Upper lobe of left lung (tissue), 6 donors: Measurements from ENCODE around the gene RIOX2. TPM values are rescaled to one million over a fixed set of nuclear protein-coding genes. Genes with fewer than 3 reads are reported as not detected.

Experiments
- ATAC-seq, 2 donors: fragments of 200-7000 bp; cut with Tn5 transposase; one replicate each; pipeline ENCODE4 v1.9.1; 2022; ENCODE audit warnings: mild to moderate bottlenecking in 2 of 2, moderate library complexity in 2 of 2; ENCODE audit not compliant: low FRiP score in 2 of 2
- DNase-seq, 2 donors: peaks; one replicate each; pipeline ENCODE4 v3.0.0-alpha.2; 2019 to 2020
- H3K27ac ChIP-seq, 4 donors: fragments of 200-600 bp; sonication (generic); one replicate each; pipeline ENCODE4 v1.5.1; 2016 to 2019
- H3K27me3 ChIP-seq, 4 donors: fragments of 200-600 bp; sonication (generic); one replicate each; pipeline ENCODE4 v1.5.1; 2017 to 2019
- H3K36me3 ChIP-seq, 4 donors: fragments of 200-600 bp; sonication (generic); one replicate each; pipeline ENCODE4 v1.5.1; 2016 to 2019
- H3K4me1 ChIP-seq, 4 donors: fragments of 200-600 bp; sonication (generic); one replicate each; pipeline ENCODE4 v1.5.1; 2018 to 2019
- H3K4me3 ChIP-seq, 4 donors: fragments of 200-600 bp; sonication (generic); one replicate each; pipeline ENCODE4 v1.5.1; 2017 to 2019; ENCODE audit warnings: mild to moderate bottlenecking in 2 of 4, moderate library complexity in 1 of 4
- H3K9me3 ChIP-seq, 4 donors: fragments of 200-600 bp; sonication (generic); one replicate each; pipeline ENCODE4 v1.5.1; 2018 to 2019
- EP300 ChIP-seq, 4 donors: sonication (generic); formaldehyde crosslinking; IDR thresholded peaks; one replicate each; pipeline ENCODE4 v1.5.1; 2017; ENCODE audit warnings: antibody characterized with exemption in 4 of 4, control low read depth in 2 of 4
- POLR2A ChIP-seq, 4 donors: fragments of 450-650 bp; IDR thresholded peaks; one replicate each; pipeline ENCODE4 v1.5.1; 2016 to 2017; ENCODE audit warnings: antibody characterized with exemption in 4 of 4, mild to moderate bottlenecking in 2 of 4
- POLR2AphosphoS5 ChIP-seq, 2 donors: sonication (generic); formaldehyde crosslinking; IDR thresholded peaks; one replicate each; pipeline ENCODE4 v1.5.1; 2017; ENCODE audit warnings: antibody characterized with exemption in 2 of 2
- WGBS, 2 donors: methylation state at CpG; one replicate each; pipeline ENCODE4 v1.1.5; 2017 to 2018; 5-methylcytosine and 5-hydroxymethylcytosine counted together
- total RNA-seq, 6 donors: library from RNA; depleted of rRNA in 4 of 6; stranded (reverse); fragments of >200 nt in 4 of 6; gene quantifications; one replicate each; pipeline versions ENCODE4 v1.1.0 to v1.2.1, GENCODE V29; 2016 to 2021
- TF ChIP-seq, protein P1 (sequence below), 6 experiments: fragments of 450-650 bp in 4 of 6; fragments of 200-600 bp in 2 of 6; sonication (generic) in 2 of 6; IDR thresholded peaks; one replicate each; pipeline ENCODE4 v1.5.1; 2016 to 2019; ENCODE audit warnings: antibody characterized with exemption in 6 of 6
- donor health status: DM: no; HTN: no; CAD: no; lungs with moderate emphysema.
- donor health status: DM: no; HTN: yes; CAD: no; lungs with severe emphysema.

RIOX2 gene
- total RNA-seq, 6 donors from 2014 or later = 15.9 to 33.9 (median 21.4) TPM

DNA sequence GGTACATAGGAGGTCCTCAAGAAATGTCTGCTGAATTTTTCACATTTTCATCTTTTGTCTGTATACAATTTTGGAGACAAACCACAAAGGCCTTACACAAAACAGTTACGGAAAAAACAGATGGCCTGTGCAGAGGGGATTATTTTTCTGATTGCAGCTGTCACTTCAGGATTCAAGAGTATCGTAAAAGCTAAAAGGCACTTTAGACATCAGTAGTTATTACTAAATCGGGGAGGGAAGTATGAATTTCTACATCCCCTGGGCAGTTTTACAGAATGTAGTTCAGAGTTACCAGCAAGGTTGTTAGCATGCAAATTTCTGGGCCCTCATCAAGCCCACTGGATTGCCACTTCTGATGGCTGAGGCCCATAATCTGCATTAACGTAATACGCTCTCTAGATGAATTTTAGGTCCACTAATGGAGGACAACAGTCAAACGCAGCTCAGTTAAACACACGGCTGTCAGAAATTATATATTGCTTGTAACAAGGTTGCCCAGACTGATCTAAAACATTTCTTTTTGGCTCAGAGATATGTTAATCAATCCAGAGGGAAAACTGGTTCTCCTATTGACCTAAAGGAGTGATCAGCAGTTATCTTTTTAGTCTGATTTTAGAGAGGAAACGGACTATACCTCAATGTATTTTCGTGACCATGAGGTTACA, 1.1 kb downstream of the RIOX2 start:
- ATAC-seq = no peak
- Histone ChIP-seq H3K36me3 (peaks cover 0 to 8% (median 0%) of the 10 kb centered on the region in 4 donors), H3K9me3 (no peaks in the 10 kb centered on the region), H3K27ac (peak overlapping the region; percentile 81 to 91 (median 90)), H3K4me3 (peak overlapping the region; percentile 79 to 99 (median 96)), H3K27me3 (no peaks in the 10 kb centered on the region), H3K4me1 (peaks cover 8 to 21% (median 18%) of the 10 kb centered on the region in 4 donors)
- no peak for DNase-seq
- 60 to 65% methylated on average over 9 of the region's 9 CpGs for WGBS, 2 donors
- TF ChIP-seq POLR2A (IDR thresholded peaks at IDR 0.05) = no peak
- TF ChIP-seq, protein P1, sequence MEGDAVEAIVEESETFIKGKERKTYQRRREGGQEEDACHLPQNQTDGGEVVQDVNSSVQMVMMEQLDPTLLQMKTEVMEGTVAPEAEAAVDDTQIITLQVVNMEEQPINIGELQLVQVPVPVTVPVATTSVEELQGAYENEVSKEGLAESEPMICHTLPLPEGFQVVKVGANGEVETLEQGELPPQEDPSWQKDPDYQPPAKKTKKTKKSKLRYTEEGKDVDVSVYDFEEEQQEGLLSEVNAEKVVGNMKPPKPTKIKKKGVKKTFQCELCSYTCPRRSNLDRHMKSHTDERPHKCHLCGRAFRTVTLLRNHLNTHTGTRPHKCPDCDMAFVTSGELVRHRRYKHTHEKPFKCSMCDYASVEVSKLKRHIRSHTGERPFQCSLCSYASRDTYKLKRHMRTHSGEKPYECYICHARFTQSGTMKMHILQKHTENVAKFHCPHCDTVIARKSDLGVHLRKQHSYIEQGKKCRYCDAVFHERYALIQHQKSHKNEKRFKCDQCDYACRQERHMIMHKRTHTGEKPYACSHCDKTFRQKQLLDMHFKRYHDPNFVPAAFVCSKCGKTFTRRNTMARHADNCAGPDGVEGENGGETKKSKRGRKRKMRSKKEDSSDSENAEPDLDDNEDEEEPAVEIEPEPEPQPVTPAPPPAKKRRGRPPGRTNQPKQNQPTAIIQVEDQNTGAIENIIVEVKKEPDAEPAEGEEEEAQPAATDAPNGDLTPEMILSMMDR (IDR thresholded peaks at IDR 0.05) = no peak
- no peak for TF ChIP-seq EP300 (IDR thresholded peaks at IDR 0.05)
- TF ChIP-seq POLR2AphosphoS5 (IDR thresholded peaks at IDR 0.05) = no peak

DNA sequence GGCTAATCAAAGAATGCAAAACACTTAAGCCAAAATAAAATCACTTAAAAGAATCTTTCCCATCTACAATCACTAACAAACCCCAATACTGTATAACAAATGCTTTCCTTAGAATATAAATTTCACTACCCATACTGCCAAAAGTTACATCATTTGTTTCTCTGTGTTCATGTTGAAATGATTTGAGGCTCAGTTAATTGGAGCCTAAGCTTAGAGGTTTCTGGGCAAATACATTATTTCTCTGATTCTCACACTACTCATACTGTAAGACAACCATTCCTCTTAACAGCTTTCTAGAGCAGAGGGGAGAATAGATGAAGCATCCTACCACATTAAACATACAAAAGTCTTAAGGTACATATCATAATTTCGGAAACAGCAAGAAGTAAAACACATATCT, 2.1 kb downstream of the RIOX2 start:
- TF ChIP-seq, protein P1 (IDR thresholded peaks at IDR 0.05) = no peak
- TF ChIP-seq EP300 (IDR thresholded peaks at IDR 0.05) = no peak

DNA sequence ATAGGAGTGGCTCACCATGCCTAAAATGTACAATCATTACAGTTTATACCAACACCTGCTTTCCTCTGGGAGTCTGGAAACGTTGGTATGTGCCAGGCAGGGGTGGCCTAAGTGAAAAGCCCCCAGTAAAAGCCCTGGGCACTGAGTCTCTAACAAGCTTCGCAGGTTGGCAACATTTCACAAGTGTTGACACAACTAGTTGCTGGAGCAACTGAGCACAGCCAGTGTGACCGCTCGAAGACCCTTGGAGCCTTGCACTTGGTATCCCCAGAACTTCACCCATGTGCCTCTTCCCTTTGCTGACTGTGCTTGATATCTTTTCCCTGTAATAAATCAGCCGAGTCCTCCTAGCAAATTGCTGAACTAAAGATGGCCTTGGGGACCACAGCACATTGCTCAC, 2.7 kb downstream of the RIOX2 start:
- DNase-seq (no peak), ATAC-seq (no peak)
- H3K4me1 ChIP-seq = peaks cover 8 to 28% (median 20%) of the 10 kb centered on the region in 4 donors
- no peak overlapping the region for H3K4me3 ChIP-seq
- peaks cover 0 to 11% (median 0%) of the 10 kb centered on the region in 4 donors for H3K36me3 ChIP-seq
- H3K9me3 ChIP-seq = no peaks in the 10 kb centered on the region
- 83 to 96% methylated on average over 4 to 5 of the region's 5 CpGs for WGBS, 2 donors
- no peaks in the 10 kb centered on the region for H3K27me3 ChIP-seq
- H3K27ac ChIP-seq = no peak overlapping the region
- TF ChIP-seq, protein P1 (IDR thresholded peaks at IDR 0.05) = no peak
- TF ChIP-seq POLR2AphosphoS5 (IDR thresholded peaks at IDR 0.05) = no peak
- no peak for TF ChIP-seq POLR2A (IDR thresholded peaks at IDR 0.05)
- no peak for TF ChIP-seq EP300 (IDR thresholded peaks at IDR 0.05)

More for the DNA sequence above, 2.1 kb downstream of the RIOX2 start:
- DNase-seq (no peak), ATAC-seq (no peak)
- H3K27me3 ChIP-seq = no peaks in the 10 kb centered on the region
- H3K9me3 ChIP-seq = no peaks in the 10 kb centered on the region
- peaks cover 0 to 11% (median 0%) of the 10 kb centered on the region in 4 donors for H3K36me3 ChIP-seq
- H3K4me3 ChIP-seq = no peak overlapping the region
- WGBS, 2 donors = 94 to 95% methylated on average over 1 of the region's 1 CpG
- peaks cover 8 to 28% (median 19%) of the 10 kb centered on the region in 4 donors for H3K4me1 ChIP-seq
- H3K27ac ChIP-seq = no peak overlapping the region

DNA sequence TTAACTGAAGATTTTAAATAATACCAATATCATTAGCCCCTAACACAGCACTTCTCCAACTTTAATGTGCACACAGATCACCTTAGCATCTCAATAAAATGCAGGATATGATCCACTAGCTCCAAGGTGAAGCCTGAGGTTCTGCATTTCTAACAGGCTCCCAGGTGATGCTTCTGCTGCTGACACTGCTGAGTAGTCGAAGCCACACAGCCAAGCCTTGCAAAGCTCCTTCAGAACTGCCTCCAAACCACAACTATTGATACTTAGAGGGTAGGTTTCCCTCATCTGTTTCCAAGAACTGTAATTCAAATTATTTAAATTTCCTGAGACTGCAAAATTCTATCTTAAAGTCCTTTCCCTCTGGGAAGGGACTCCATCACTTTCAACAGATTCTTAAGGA, 3.9 kb downstream of the RIOX2 start:
- Histone ChIP-seq H3K27ac (no peak overlapping the region), H3K4me3 (no peak overlapping the region), H3K4me1 (peaks cover 8 to 28% (median 20%) of the 10 kb centered on the region in 4 donors), H3K27me3 (no peaks in the 10 kb centered on the region), H3K9me3 (no peaks in the 10 kb centered on the region), H3K36me3 (peaks cover 0 to 11% (median 0%) of the 10 kb centered on the region in 4 donors)
- 81 to 92% methylated on average over 1 of the region's 1 CpG for WGBS, 2 donors
- DNase-seq (no peak), ATAC-seq (no peak)
- TF ChIP-seq EP300 (IDR thresholded peaks at IDR 0.05) (no peak), POLR2AphosphoS5 (IDR thresholded peaks at IDR 0.05) (no peak), POLR2A (IDR thresholded peaks at IDR 0.05) (no peak)
- TF ChIP-seq, protein P1 (IDR thresholded peaks at IDR 0.05) = no peak

DNA sequence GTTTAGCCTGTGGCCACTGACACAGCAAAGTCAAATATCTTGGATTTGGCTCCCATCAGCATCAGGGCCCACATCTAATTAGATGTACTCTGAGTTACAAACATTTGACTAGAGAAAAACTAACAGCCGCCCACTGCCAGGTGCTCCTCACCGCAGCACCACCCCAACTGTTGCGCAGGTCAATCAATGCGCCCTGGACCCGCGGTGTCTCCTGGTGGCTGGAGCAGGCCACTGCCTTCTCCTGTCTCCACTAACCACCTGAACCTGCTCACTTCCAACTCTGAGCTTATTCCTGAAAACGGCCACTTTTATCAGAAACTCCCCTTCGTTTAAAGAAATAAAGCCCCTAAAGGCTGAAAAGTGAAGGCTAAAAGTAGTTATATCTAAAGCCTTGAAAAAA, 4.3 kb downstream of the RIOX2 start:
- Histone ChIP-seq H3K4me1 (peaks cover 8 to 26% (median 19%) of the 10 kb centered on the region in 4 donors), H3K27me3 (no peaks in the 10 kb centered on the region), H3K9me3 (no peaks in the 10 kb centered on the region), H3K36me3 (peaks cover 0 to 11% (median 0%) of the 10 kb centered on the region in 4 donors), H3K4me3 (no peak overlapping the region), H3K27ac (no peak overlapping the region)
- WGBS, 2 donors = 90 to 96% methylated on average over 8 of the region's 8 CpGs
- ATAC-seq (no peak), DNase-seq (peak in 1 of 2 donors; percentile 39)
- no peak for TF ChIP-seq POLR2A (IDR thresholded peaks at IDR 0.05)
- no peak for TF ChIP-seq EP300 (IDR thresholded peaks at IDR 0.05)
- no peak for TF ChIP-seq POLR2AphosphoS5 (IDR thresholded peaks at IDR 0.05)
